ENCODE results near the gene EDA. TPM values are rescaled to one million over a fixed set of nuclear protein-coding genes. Genes with fewer than 3 reads are reported as not detected.
"Not testable (repeated sequence)": the region's sequence is repeated elsewhere in the genome, so short reads cannot be mapped to it uniquely, and the experiment has no call there.

The EDA gene
- total RNA-seq, 1 experiment from 2014 or later, result 1.1 TPM

GRCh38 chrX:69746051-69746450 lies 130.1 kb downstream of the EDA start:
- no peak for DNase-seq (ENCODE audit: low spot score)

GRCh38 chrX:69748055-69748454 lies 132.1 kb downstream of the EDA start:
- no peak for DNase-seq (ENCODE audit: low spot score)

GRCh38 chrX:69759921-69760625 lies 144.2 kb downstream of the EDA start:
- DNase-seq (ENCODE audit: low spot score), result no peak

GRCh38 chrX:69761633-69762032 lies 145.7 kb downstream of the EDA start:
- no peak for DNase-seq (ENCODE audit: low spot score)

- DNase-seq (ENCODE audit: low spot score), result no peak
Measured at GRCh38 chrX:69762340-69762739, 146.4 kb downstream of the EDA start.

- DNase-seq (ENCODE audit: low spot score), result no peak
Measured at GRCh38 chrX:69793260-69793935, 177.5 kb downstream of the EDA start.

GRCh38 chrX:69795702-69796101 lies 179.8 kb downstream of the EDA start:
- DNase-seq (ENCODE audit: low spot score), result no peak

- no peak for DNase-seq (ENCODE audit: low spot score)
Measured at GRCh38 chrX:69807400-69807799, 191.5 kb downstream of the EDA start.

- no peak for DNase-seq (ENCODE audit: low spot score)
Measured at GRCh38 chrX:69808375-69808774, 192.5 kb downstream of the EDA start.

GRCh38 chrX:69813677-69814076 lies 197.8 kb downstream of the EDA start:
- DNase-seq (ENCODE audit: low spot score), result no peak

- DNase-seq (ENCODE audit: low spot score), result no peak
Measured at GRCh38 chrX:69815063-69815462, 199.2 kb downstream of the EDA start.

GRCh38 chrX:69815519-69815918 lies 199.6 kb downstream of the EDA start:
- DNase-seq (ENCODE audit: low spot score), result no peak

GRCh38 chrX:69844636-69845035 lies 228.7 kb downstream of the EDA start:
- no peak for DNase-seq (ENCODE audit: low spot score)

- not testable (repeated sequence) for DNase-seq (ENCODE audit: low spot score)
Measured at GRCh38 chrX:69859999-69860398, 244.1 kb downstream of the EDA start.

GRCh38 chrX:69876221-69876620 lies 260.3 kb downstream of the EDA start:
- DNase-seq (ENCODE audit: low spot score), result no peak

GRCh38 chrX:69884210-69884609 lies 268.3 kb downstream of the EDA start:
- DNase-seq (ENCODE audit: low spot score), result no peak

- DNase-seq (ENCODE audit: low spot score), result no peak
Measured at GRCh38 chrX:69896046-69896445, 280.1 kb downstream of the EDA start.

GRCh38 chrX:69900491-69900890 lies 284.6 kb downstream of the EDA start:
- DNase-seq (ENCODE audit: low spot score), result no peak

- no peak for DNase-seq (ENCODE audit: low spot score)
Measured at GRCh38 chrX:69906447-69906846, 290.5 kb downstream of the EDA start.

- no peak for DNase-seq (ENCODE audit: low spot score)
Measured at GRCh38 chrX:69914781-69915180, 298.9 kb downstream of the EDA start.

- DNase-seq (ENCODE audit: low spot score), result no peak
Measured at GRCh38 chrX:69919749-69920148, 303.8 kb downstream of the EDA start.

- no peak for DNase-seq (ENCODE audit: low spot score)
Measured at GRCh38 chrX:69932323-69932722, 316.4 kb downstream of the EDA start.

- no peak for DNase-seq (ENCODE audit: low spot score)
Measured at GRCh38 chrX:69948276-69948797, 332.4 kb downstream of the EDA start.

Measured in H4 (cell line).